Inflammatory macrophage treated with lipopolysaccharide for 4 hours (primary cell): ENCODE results near the gene ASB11.
"Not testable (repeated sequence)": the region's sequence is repeated elsewhere in the genome, so short reads cannot be mapped to it uniquely, and the experiment has no call there.

Experiments used
- DNase-seq: peaks from one replicate; pipeline ENCODE4 v3.0.0-alpha.2; 2020

The ASB11 gene, protein sequence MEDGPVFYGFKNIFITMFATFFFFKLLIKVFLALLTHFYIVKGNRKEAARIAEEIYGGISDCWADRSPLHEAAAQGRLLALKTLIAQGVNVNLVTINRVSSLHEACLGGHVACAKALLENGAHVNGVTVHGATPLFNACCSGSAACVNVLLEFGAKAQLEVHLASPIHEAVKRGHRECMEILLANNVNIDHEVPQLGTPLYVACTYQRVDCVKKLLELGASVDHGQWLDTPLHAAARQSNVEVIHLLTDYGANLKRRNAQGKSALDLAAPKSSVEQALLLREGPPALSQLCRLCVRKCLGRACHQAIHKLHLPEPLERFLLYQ

DNA sequence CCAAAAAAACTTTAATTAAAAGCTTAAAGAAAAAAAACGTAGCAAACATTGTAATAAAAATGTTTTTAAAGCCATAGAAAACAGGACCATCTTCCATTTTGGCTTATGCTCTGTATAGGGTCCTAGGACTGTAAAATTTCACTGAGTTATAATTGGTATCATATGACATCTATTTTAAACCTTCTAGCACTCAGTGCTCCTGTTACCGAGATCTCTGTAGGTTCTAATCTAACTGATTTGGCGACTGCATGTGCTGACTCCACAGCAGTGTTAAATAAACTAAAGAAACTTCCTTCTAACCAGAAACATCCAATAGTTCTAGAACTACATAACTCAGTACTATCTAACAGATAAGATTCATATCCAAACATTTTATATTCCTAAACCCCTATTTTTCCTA is at the start of gene ASB11:
Gene ASB11, minus strand, starts transcription at position 132 of the 400 bp plus-strand sequence. Its CDS starts 35 bp downstream, at position 97.
- DNase-seq = no peak

DNA sequence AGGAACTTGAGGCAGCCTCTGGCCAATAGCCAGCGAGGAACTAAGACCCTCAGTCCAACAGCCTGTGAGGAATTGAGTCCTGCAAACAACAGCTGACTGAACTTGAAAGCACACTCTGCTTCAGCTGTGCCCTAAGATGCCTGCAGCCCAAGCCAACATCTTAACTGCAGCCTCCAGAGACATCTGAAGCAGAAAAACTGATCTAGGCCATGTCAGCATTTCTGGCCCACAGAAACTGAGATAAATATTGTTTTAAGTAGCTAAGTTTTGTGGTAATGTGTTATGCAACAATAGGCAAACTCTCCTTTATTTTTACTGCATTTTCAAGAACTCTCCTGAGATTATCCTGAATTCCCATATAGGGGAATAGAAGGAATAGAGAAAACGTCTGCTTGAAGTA is 44.3 kb upstream of the ASB11 start:
- DNase-seq = no peak

DNA sequence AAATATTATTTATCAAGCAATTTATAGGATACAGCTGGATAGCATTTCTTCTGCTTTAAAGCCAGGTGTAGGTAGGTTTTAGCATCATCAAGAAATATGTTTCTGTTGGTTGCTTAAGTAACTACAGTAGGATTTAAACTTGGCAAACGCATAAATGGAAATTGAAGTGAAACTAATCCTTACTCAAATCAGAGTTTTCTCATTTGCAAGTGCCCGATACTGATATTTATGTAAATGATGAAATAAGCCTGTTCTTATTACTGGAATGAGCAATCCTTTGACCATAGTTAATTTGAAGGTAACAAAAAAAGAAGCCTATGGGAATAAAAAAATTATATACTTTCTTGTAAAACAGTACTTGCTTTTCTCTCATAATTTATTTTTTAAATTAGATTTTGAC is 43.1 kb upstream of the ASB11 start:
- DNase-seq = no peak

DNA sequence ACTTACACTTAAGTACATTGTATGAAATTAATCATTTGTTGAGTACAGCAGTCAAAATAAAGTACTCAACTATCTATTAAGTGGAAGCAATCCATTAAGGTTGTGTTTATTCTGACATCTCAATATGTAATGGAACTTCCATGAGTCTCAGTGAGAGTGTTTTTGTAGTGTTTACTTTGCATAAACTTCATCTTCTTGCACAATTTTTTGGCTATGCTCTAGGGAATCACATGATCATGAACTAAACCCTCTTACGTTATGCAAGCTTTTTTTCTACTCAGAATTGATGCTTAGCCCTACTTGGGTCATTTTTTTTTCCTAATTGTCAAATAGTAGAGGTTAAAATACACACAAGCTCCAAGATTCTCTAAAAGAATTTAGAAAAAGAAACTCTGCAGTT is 41.0 kb upstream of the ASB11 start:
- DNase-seq = peak; percentile 73

DNA sequence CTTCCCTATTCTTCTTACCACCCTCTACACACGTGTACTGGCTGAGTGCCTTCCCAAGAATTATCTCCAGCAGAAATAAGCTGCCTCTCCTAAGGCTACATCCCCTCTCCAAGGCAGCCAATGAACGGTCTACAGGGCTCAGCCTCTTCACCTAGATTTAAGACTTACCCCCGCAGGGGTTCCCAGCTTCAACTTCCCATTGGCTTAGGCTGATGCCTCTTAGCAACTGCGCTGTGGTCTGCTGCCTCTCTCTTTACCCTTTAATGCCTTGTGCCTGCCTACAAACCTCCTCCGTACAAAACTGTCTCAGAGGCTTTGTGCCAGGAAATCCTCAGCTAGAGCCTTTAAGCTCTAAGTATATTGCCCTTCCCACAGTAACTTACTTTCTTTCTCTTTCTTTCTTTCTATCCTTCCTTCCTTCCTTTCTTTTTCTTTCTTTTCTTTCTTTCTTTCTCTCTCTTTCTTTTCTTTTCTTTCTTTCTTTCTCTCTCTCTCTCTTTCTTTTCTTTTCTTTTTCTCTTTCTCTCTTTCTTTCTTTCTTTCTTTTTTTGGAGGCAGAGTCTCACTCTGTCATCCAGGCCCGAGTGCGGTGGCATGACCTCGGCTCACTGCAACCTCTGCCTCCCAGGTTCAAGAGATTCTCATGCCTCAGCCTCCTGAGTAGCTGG is 35.0 kb upstream of the ASB11 start:
- DNase-seq = no peak

DNA sequence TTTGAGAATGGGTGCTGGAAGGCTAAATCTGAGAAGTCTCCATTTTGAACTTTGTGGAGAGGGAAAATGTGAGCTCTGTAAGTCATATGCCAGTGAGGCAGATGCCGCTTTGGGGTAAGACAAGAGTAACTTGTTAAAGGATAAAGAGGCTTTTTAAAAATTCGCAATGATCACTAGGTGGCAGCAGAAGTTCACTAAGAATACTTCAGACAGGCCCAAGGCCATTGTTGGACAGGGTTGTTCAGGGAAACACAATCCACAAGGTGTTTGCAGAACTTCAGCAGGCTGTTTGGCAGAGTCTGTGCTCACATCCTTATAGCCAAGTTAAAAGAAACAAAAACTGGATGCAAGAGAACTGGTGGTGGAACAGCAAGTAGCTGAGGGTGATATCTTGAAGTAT is 33.6 kb upstream of the ASB11 start:
- DNase-seq = peak; percentile 54

DNA sequence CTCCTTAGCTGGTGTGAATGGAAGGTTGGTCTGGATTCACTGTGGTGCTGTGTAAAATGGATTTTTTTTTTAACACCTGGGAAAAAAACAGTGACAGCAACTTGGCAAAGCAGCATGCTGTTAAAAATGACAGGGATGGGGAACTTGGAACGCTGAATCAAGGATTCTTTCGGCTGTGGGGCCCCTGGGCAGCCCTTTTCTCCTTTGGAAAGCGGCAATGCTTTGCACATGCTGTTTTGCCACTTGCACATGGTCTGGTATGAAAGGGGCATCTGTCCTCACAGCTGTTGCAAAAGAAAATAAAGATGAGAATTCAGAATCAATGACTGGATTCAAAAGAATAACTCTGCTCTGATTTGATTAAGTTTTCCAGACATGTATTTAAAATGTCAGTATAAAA is 30.5 kb upstream of the ASB11 start:
- DNase-seq = no peak

DNA sequence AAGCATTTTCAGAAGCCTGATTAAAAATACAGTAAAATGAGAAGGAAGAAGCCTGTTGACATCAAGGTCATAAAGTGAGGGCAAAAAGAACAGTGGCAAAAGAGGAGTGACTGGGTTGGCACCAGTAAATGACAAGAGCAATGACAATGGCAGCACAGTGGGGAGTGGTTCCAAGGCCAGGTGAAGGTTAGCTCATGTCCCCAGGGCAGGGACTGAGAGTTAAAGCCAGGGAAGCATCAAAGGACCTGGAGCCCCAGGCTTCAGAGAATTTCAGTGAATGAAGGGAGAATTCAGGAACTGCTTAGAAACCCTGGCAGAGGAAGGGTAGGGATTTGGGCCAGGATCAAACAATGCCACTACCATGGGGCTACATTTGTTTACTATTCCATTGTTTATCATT is 28.7 kb upstream of the ASB11 start:
- DNase-seq = no peak

DNA sequence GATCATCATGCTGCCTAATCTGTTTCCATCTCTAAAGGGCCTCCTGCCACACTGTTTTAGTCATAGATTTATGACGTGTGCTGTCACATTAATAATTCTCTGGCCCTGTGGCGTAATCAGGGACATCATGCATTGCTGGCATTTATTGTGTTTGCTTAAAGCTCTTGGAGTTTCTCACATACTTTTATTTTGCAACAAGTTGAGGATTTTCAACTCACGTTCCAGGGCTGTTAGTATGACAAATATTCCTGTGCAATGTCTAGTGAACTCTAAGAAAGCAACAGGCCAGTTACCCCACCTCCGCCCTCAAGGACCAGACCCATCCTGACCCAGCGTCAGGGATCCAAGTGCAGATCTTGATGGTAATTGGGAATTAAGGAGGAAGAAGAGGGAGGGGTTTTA is 27.6 kb upstream of the ASB11 start:
- peak; percentile 16 for DNase-seq

DNA sequence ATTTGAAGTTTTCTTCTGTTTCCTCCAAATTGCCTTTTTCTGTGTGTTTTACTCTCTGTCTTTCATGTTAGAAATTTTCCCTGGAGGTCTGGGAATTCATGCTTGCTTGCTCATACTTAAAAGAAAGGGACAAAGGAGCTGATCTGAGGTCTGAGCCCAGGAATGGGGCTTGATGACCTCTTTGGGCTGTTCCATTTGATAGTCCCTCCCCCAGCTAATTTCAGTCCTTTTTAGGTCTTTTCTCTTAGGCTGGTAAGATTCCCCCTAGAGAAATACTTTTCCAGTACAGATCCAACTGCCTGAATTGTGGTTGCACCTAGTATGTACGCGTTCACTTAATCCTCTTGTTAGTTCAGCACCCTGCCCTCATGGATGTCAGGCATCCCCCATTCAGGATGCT is 25.4 kb upstream of the ASB11 start:
- DNase-seq = no peak

DNA sequence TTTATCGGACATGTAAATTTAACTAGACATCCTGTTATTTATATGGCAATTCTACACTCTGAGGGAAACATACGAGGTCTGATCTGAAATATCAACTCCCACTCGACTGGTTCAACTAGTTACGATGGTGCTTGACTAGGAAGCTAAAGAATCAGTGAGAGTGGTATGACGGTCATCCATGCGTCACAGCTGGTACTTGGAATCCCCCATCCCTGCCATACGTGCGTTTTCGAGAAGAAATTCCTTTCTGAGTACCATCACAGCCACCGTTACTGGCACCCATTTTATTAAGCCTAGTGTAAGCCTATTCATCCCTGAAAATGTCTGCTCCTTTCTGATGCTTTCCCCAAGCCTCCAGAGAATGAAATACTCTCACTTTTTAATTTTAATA is 20.6 kb upstream of the ASB11 start:
- peak; percentile 74 for DNase-seq

DNA sequence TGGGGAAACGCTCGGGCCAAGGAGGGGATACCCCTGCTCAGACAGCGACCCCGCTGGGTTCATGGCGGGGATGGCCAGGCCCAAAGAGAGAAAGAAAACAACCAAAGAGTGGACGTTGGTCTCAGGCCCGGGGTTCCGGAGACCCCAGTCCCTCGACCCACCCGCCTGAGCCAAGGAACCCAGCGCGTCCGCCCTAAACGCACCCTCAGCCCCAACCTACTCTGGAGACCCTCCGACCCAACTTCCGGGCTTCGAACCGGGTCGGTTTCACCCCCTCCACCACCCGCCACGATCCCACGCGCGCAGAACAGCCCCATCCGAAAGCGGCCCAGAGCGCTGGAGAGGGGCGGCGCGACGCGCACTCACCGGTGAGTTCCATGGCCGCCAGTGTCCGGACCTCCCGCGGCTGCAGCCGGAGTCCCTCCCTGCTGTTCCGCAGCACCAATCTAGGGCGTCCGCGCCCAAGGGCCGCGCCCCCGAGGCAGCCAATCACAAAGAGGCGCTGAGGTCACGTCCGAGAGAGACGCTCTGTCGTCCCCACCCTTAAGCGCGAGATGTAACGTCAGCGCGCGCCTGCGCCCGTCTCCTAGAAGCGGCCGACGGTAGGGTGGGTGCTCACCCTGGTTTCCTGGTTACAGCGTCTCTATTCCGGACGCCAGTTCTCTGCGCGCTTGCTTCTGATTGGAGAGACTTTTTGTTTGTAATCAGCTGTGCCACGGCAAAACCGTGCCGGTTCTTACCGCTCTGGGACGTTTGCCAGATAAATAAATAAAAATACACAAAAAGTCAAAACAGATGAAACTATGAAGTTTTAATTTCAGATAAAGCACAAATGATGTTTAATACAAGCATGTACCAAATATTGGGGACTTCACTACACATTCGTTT is 19.9 kb upstream of the ASB11 start, which contains the start of gene PIGA:
Gene PIGA, minus strand, starts transcription at position 389 of the 888 bp plus-strand sequence. CDS start 3,593 bp downstream, outside the sequence.
- peak; percentile 96 for DNase-seq

DNA sequence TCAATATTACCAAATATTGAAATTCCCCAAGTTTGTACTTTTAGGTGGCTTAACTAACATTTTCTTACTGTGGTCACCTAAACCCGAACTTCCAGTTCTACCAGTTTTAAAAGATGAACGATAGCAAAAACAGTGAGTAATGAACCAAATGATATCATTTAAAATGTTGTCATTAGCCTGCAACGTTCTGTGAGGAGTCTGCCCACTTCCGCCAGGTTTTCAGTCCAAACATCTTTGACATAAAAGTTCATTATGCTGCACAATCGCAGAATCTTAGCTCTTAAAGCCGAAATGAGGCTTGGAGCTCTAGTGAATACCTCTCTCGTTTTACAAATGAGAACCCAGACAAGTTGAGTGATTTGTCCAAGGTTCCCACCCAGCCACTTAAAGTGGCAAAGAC is 19.1 kb upstream of the ASB11 start:
- DNase-seq = peak; percentile 56

DNA sequence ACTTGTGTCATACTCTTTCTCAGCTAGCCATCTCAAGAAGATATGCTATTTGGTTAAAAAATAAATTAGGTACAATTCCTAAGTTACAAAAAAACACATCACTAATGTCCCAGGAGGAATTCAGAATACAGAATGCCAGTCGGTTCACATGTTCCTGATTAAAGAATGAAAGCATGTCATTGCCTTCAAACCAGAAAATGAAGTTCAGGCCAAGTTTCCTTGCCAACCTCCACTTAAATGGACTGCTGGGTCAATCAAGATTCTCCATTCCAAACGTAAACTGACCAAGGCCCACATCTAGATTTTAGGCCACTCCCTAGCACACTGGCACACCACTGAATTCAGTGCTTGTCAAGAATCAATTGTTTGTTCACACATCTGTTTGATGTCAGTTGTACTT is 13.4 kb upstream of the ASB11 start:
- no peak for DNase-seq

DNA sequence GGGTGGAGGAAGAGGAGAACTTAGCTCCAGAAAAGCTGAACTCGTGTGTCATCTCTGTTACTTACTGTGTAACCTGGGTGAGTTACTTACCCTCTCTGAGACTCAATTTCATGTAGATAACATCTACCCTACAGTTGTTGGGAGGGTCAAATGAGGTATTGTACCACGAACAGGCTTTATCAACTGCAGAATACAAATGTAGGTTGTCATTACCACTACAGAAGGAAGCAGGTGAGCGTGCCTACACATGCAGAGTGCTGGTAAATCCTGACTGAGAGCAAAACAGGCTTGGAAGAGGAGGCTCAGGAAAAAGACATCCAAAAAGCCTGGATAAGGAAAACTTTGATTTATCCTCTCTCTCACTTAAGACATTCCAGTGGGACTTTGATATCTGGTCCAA is 12.7 kb upstream of the ASB11 start:
- no peak for DNase-seq

DNA sequence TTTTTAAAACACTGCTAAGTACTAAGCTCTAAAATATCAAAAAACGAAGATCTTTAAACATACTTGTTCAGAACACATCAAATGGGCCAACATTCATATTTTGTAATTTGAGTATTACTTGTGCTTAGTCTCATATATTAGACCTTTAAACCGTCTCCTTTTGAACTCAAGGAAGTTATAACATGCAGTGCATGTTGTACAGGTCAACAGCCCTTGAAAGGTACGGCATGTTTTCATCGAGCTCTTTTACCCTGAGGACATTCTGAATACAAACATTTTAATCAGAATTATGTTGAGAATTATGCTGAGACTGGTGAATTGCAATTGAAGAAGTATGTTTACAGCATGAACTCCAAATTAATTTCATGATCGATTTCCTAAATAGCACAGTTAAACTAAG is 7.0 kb upstream of the ASB11 start:
- no peak for DNase-seq

DNA sequence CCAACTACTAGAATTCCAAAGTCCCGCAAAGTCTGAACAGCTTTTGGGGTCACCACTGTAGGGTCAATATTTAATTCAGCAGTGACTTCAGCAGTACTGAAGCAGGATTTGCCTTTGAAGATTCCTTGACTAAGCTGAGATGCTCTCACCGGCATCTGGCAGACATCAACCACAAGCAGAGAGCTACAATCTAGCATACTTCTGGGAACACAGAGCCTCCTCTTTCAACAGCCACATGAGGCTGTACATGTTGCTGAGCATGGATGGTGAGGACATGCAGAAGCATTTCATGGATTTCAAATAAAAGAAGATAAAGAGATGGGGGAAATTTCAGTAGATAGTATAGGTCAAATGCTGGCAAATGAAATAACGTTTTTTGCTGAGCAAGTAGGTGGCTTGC is 6.6 kb upstream of the ASB11 start:
- DNase-seq = no peak

DNA sequence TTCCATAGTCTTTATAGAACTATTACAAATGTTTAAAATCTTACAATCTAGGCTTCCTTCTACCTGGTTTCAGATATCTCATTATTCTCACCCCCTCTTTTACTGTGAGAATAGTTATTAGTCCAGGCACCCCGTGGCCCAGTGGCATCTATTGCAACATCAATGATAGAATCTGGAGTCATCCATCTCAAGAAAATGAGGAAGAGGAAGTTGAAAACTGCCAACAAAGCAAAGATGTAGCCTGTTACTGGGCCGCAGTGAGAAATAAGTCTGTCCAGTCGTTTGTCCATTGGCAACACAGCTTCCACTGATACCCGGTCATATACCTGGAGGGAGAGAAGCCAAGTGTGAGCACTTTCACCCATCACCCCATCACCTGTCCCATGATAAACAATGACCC is 6.0 kb upstream of the ASB11 start:
- peak; percentile 83 for DNase-seq

DNA sequence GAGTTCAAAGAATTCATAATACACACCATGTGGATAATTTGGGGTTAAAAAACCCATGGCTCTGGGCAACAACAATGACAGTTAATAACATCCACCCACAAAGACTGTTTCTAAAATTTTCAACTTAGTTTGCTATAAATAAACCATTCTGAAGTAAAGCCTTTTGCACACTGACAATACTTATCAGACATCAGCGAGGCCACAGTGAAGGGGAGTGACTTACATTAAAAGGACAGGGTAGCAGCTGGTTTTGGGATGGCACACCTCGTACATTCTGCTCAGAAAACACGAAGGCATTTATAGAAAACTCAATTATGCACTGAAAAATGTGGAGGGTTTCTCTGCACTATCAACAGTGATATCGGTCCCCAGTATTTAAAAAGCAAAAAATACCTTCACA is 4.9 kb upstream of the ASB11 start:
- DNase-seq = no peak

DNA sequence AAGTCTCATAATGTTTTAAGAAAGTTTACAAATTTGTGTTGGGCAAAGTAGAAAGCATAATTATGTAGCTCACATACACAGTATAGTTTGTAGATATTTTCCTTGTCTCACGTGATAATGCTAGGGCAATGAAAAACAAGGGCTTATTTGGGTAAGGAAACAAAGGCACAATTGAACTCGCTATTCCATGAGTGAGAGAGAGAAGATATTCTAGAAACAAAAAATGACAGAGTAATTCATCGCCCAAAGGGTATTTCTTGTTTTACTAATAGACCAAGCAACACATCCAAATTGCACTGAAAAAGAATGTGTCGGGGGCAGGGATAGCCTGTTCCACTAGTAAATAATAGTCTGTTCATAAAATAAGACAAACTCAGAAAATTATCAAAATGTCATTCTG is 3.6 kb upstream of the ASB11 start:
- no peak for DNase-seq

DNA sequence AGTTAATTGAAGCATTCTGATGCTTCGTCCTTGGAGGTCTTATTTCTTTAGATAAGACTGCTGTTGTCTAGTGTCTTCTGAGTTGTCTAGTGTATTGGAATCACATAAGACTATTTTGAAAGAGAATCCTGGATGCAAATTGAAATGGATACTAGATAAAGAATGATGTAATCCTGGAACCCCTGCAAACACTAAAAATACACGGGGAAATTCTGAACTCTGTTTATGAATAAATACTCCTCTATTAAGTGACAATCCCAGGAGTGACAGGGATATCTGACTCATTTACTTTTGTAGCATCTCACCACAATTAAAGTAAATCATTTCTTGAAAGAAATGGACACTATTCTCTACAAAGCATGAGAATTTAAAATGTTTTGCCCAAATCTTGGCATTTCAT is 968 bp downstream of the ASB11 start:
- DNase-seq = no peak

DNA sequence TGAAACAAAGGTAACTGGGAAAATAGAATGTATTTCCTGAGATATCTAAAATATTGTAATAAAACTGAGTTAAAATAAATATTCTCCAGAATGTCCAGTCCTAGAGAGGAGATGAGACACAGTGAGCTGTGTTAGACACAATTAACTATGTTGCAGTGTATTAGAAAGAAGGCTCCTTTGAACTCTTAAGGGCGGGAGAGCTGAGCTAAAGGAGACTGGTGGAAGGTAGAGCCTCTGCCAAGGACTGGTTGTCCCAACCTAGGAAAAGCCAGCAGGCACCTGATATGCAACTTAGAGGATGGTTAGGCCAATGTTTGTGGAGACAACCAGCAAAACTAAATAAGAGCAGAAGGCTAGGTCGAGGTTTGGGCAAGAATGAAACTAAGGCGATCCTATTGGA is 4.3 kb downstream of the ASB11 start:
- no peak for DNase-seq

DNA sequence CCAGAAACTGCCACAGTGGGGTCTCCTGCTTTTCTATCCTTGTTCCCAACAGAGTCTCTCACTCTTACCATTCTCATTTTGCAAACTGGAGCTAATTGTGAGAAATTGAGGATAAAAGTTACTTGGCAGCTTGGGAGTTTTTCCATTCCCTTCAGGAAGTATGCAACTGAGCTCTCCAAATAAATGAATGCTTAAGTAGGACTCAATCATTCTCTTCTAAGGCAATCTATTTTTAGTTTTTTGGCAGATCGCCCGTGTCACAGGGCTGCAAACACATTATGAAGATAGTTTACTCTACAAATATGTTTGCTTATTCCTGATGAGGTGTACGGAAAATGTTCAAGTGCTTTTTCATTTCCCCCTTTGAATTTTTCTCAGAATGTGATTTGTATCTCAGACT is 5.3 kb downstream of the ASB11 start:
- DNase-seq = no peak

DNA sequence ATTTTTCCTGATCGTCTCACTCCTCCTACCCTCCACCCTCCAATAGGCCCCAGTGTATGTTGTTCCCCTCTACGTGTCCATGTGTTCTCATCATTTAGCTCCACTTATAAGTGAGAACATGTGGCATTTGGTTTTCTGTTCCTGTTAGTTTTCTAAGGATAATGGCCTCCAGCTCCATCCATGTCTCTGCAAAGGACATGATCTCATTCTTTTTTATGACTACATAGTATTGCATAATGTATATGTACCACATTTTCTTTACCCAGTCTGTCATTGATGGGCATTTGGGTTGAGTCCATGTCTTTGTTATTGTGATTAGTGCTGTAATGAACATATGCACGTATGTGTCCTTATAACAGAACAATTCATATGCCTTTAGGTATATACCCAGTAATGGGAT is 9.5 kb downstream of the ASB11 start:
- not testable (repeated sequence) for DNase-seq
